Lower leg skin (tissue), 4 donors: ENCODE data around the gene GCC1. TPM values are rescaled to one million over a fixed set of nuclear protein-coding genes. Genes with fewer than 3 reads are reported as not detected.

Experiments used
- DNase-seq, 2 donors: peaks; one replicate each; pipeline ENCODE4 v3.0.0-alpha.2; 2019; ENCODE audit warnings: low spot score in 2 of 2
- H3K4me3 ChIP-seq: fragments of 200-600 bp; sonication (generic); 2 replicates; pipeline ENCODE4 v1.5.1; 2017; ENCODE audit warnings: mild to moderate bottlenecking, low read depth; ENCODE audit not compliant: poor library complexity, severe bottlenecking
- CTCF ChIP-seq, 3 donors: fragments of 450-650 bp; IDR thresholded peaks; one replicate each; pipeline ENCODE4 v1.5.1; 2016; ENCODE audit warnings: antibody characterized with exemption in 3 of 3, mild to moderate bottlenecking in 3 of 3, moderate library complexity in 2 of 3
- POLR2A ChIP-seq, 2 donors: fragments of 450-650 bp; IDR thresholded peaks; one replicate each; pipeline ENCODE4 v1.6.1; 2016 to 2017; ENCODE audit warnings: antibody characterized with exemption in 2 of 2, mild to moderate bottlenecking in 1 of 2, moderate library complexity in 1 of 2
- WGBS, 2 donors: methylation state at CpG; one replicate each; pipeline ENCODE4 v1.1.5; 2018; 5-methylcytosine and 5-hydroxymethylcytosine counted together
- intact Hi-C: fragments of 100-400 bp; cut with DNase I; formaldehyde crosslinking; loops from one replicate; pipeline ENCODE4 v1.15.0; 2023; ENCODE audit warnings: low total_unique reads
- total RNA-seq, 4 donors: library from RNA; depleted of rRNA; stranded (reverse); fragments of >200 nt; gene quantifications; one replicate each; pipeline ENCODE4 v1.1.0, GENCODE V29; 2016

The GCC1 gene
- total RNA-seq, 4 donors from 2014 or later, result 20.2 to 27.2 (median 22.1) TPM

- intact Hi-C loops, result no loop called here
- no peak for TF ChIP-seq POLR2A (IDR thresholded peaks at IDR 0.05)
- no peak for TF ChIP-seq CTCF (IDR thresholded peaks at IDR 0.05)
- DNase-seq, result peak in 1 of 2 donors; percentile 13
- no peak overlapping the region for H3K4me3 ChIP-seq
- 60 to 82% methylated on average over 1 of the region's 1 CpG for WGBS, 2 donors
These were observed 9.1 kb upstream of the GCC1 start for GRCh38 chr7:127594490-127594889.

- intact Hi-C loops, result no loop called here
- 69 to 77% methylated on average over 4 of the region's 4 CpGs for WGBS, 2 donors
These were observed 7.2 kb upstream of the GCC1 start for GRCh38 chr7:127592550-127592949.

GRCh38 chr7:127591591-127591990, 6.2 kb upstream of the GCC1 start:
- 79 to 80% methylated on average over 6 of the region's 6 CpGs for WGBS, 2 donors
- intact Hi-C loops, result no loop called here
- H3K4me3 ChIP-seq, result no peak overlapping the region
- DNase-seq, result no peak
- TF ChIP-seq POLR2A (IDR thresholded peaks at IDR 0.05), result no peak
- no peak for TF ChIP-seq CTCF (IDR thresholded peaks at IDR 0.05)

More at GRCh38 chr7:127592550-127592949, 7.2 kb upstream of the GCC1 start:
- no peak for DNase-seq
- no peak for TF ChIP-seq CTCF (IDR thresholded peaks at IDR 0.05)
- TF ChIP-seq POLR2A (IDR thresholded peaks at IDR 0.05), result no peak
- H3K4me3 ChIP-seq, result no peak overlapping the region

- WGBS, 2 donors, result 93 to 99% methylated on average over 7 of the region's 7 CpGs
- no peak for DNase-seq
- intact Hi-C loops, result no loop called here
- H3K4me3 ChIP-seq, result no peak overlapping the region
- no peak for TF ChIP-seq CTCF (IDR thresholded peaks at IDR 0.05)
- TF ChIP-seq POLR2A (IDR thresholded peaks at IDR 0.05), result no peak
These were observed 5.8 kb upstream of the GCC1 start for GRCh38 chr7:127591189-127591588.

- DNase-seq, result no peak
- WGBS, 2 donors, result 73 to 86% methylated on average over 3 of the region's 3 CpGs
- H3K4me3 ChIP-seq, result no peak overlapping the region
- intact Hi-C loops, result no loop called here
- TF ChIP-seq CTCF (IDR thresholded peaks at IDR 0.05), result no peak
- TF ChIP-seq POLR2A (IDR thresholded peaks at IDR 0.05), result no peak
These were observed 4.5 kb upstream of the GCC1 start for GRCh38 chr7:127589896-127590295.
